GM12878 (cell line): ENCODE data around the gene UGGT1. TPM values are rescaled to one million over a fixed set of nuclear protein-coding genes. Genes with fewer than 3 reads are reported as not detected.

Experiments used
- ATAC-seq: fragments of 200-7000 bp; cut with Tn5 transposase; 3 replicates; pipeline ENCODE4 v1.9.1; 2020; ENCODE audit warnings: mild to moderate bottlenecking, moderate library complexity
- BruUV-seq: library from RNA; stranded (reverse); fragments of 400-500 nt; replicated peaks from 2 replicates; lab custom pipeline; 2021; lab: Mats Ljungman, UMichigan
- CTCF ChIA-PET: fragments of 300-600 bp; sonication (Branson Sonifier 250); formaldehyde crosslinking; extraction: SDS; loops from one replicate; lab custom pipeline; 2021; ENCODE audit warnings: inconsistent platforms; lab: Yijun Ruan, JAX
- POLR2A ChIA-PET: fragments of 350-600 bp; formaldehyde crosslinking; extraction: SDS; loops from one replicate; lab custom pipeline; 2021; ENCODE audit warnings: inconsistent platforms; lab: Charles Lee
- RAD21 ChIA-PET: fragments of 300-600 bp; sonication (Branson Sonifier 250); formaldehyde crosslinking; loops from one replicate; lab custom pipeline; 2023; ENCODE audit warnings: antibody characterized with exemption; ENCODE audit not compliant: unreplicated experiment; lab: Charles Lee
- SMC1A ChIA-PET: fragments of 300-600 bp; sonication (Branson Sonifier 250); formaldehyde crosslinking; loops from one replicate; lab custom pipeline; 2023; ENCODE audit not compliant: unreplicated experiment, uncharacterized antibody; lab: Charles Lee
- DNase-seq: peaks from one replicate; pipeline ENCODE4 v3.0.0-alpha.2; 2011; ENCODE audit warnings: low read depth, low spot score
- FAIRE-seq: peaks from 3 replicates; lab custom pipeline; 2011; peaks lifted over from hg19 to GRCh38; lab: Jason Lieb, UNC
- H2AFZ ChIP-seq: 2 replicates; pipeline ENCODE4 v1.6.0; 2011; ENCODE audit warnings: low read depth, low read length, control low read depth; ENCODE audit not compliant: control insufficient read depth
- H3K27ac ChIP-seq: 2 replicates; pipeline ENCODE4 v1.5.1; 2011; ENCODE audit warnings: control low read depth; ENCODE audit not compliant: control insufficient read depth, insufficient read depth
- H3K27me3 ChIP-seq, 2 experiments: replicated peaks in 1 of 2; 2 replicates each; pipeline versions ENCODE4 v1.6.0 to v1.6.1; 2011; ENCODE audit warnings: low read length in 1 of 2; ENCODE audit not compliant: control insufficient read depth in 2 of 2, insufficient read depth in 2 of 2
- H3K36me3 ChIP-seq, 2 experiments: 2 replicates each; pipeline ENCODE4 v1.5.1; 2011; ENCODE audit warnings: low read length in 1 of 2; ENCODE audit not compliant: control insufficient read depth in 2 of 2, insufficient read depth in 2 of 2
- H3K4me1 ChIP-seq: 2 replicates; pipeline ENCODE4 v1.6.1; 2011; ENCODE audit warnings: mild to moderate bottlenecking, low read length, moderate library complexity, mixed read lengths; ENCODE audit not compliant: control insufficient read depth, insufficient read depth
- H3K4me2 ChIP-seq: 2 replicates; pipeline ENCODE4 v1.6.0; 2011; ENCODE audit warnings: control low read depth; ENCODE audit not compliant: control insufficient read depth, insufficient read depth
- H3K4me3 ChIP-seq: fragments of 200-600 bp; sonication (generic); 2 replicates; pipeline ENCODE4 v1.5.1; 2016
- H3K79me2 ChIP-seq: 2 replicates; pipeline ENCODE4 v1.6.0; 2011; ENCODE audit warnings: low read length; ENCODE audit not compliant: control insufficient read depth, insufficient read depth
- H3K9ac ChIP-seq: 2 replicates; pipeline ENCODE4 v1.8.0; 2011; ENCODE audit warnings: low read length, control low read depth, mixed read lengths; ENCODE audit not compliant: control insufficient read depth, insufficient read depth
- H3K9me3 ChIP-seq: replicated peaks from 3 replicates; pipeline ENCODE4 v1.5.1; 2011; ENCODE audit warnings: mild to moderate bottlenecking, low read length; ENCODE audit not compliant: control insufficient read depth, insufficient read depth
- H4K20me1 ChIP-seq: 2 replicates; pipeline ENCODE4 v1.6.0; 2011; ENCODE audit not compliant: control insufficient read depth, insufficient read depth
- CBX5 ChIP-seq: sonication (generic); IDR thresholded peaks from 2 replicates; pipeline ENCODE4 v1.6.1; 2016; ENCODE audit warnings: low read depth, moderate library complexity, mild to moderate bottlenecking, inconsistent platforms
- CREB1 ChIP-seq: IDR thresholded peaks from 2 replicates; pipeline ENCODE4 v1.6.1; 2012; ENCODE audit warnings: low read depth, mild to moderate bottlenecking, inconsistent platforms
- KDM1A ChIP-seq: fragments of 200-600 bp; sonication (generic); IDR thresholded peaks from 2 replicates; pipeline ENCODE4 v1.6.1; 2016; ENCODE audit warnings: borderline replicate concordance
- MTA2 ChIP-seq: fragments of 450-650 bp; IDR thresholded peaks from 2 replicates; pipeline ENCODE4 v1.6.1; 2016; ENCODE audit warnings: low read depth, mild to moderate bottlenecking, moderate library complexity
- MYB ChIP-seq: fragments of 150-350 bp; IDR thresholded peaks from 2 replicates; pipeline ENCODE4 v1.6.1; 2014; ENCODE audit warnings: mild to moderate bottlenecking, low read depth, low read length, borderline replicate concordance
- SPI1 ChIP-seq: IDR thresholded peaks from 2 replicates; pipeline ENCODE4 v1.6.1; 2011; ENCODE audit warnings: low read depth, mild to moderate bottlenecking, low read length, moderate library complexity, borderline replicate concordance; ENCODE audit not compliant: insufficient read depth
- SUPT20H ChIP-seq: IDR thresholded peaks from 2 replicates; pipeline ENCODE4 v1.6.1; 2011; ENCODE audit warnings: low read depth, mild to moderate bottlenecking, low read length, moderate library complexity, borderline replicate concordance; ENCODE audit not compliant: control insufficient read depth
- SUZ12 ChIP-seq: fragments of 200-600 bp; sonication (generic); IDR thresholded peaks from one replicate; pipeline ENCODE4 v1.6.1; 2018; ENCODE audit warnings: antibody characterized with exemption, mild to moderate bottlenecking; ENCODE audit not compliant: unreplicated experiment
- TCF3 ChIP-seq: IDR thresholded peaks from 2 replicates; pipeline ENCODE4 v1.6.1; 2012; ENCODE audit warnings: low read depth, mild to moderate bottlenecking, low read length, borderline replicate concordance; ENCODE audit not compliant: insufficient read depth
- WRNIP1 ChIP-seq: IDR thresholded peaks from 2 replicates; pipeline ENCODE4 v1.6.1; 2011; ENCODE audit warnings: low read depth, low read length, improper control_type of control experiment, borderline replicate concordance
- WGBS: methylation state at CpG from one replicate; pipeline ENCODE4 v1.1.6; 2016; ENCODE audit warnings: low lambda C conversion rate; ENCODE audit not compliant: insufficient replicate concordance, insufficient coverage; ENCODE audit errors: missing lambda C conversion rate; 5-methylcytosine and 5-hydroxymethylcytosine counted together
- in situ Hi-C: fragments of 300-500 bp; cut with MboI; formaldehyde crosslinking; loops from 9 replicates; pipeline ENCODE4 v1.14.3; 2018; ENCODE audit warnings: mixed read lengths
- intact Hi-C: fragments of 100-400 bp; cut with micrococcal nuclease; formaldehyde crosslinking; loops from one replicate; pipeline ENCODE4 v1.14.2; 2022; ENCODE audit not compliant: unreplicated experiment
- polyA plus RNA-seq, 11 experiments: library from polyadenylated mRNA; depleted of rRNA in 4 of 11; unstranded in 6 of 11; stranded (reverse) in 5 of 11; fragments of >200 nt; fragmentation: Nextera tagmentation in 4 of 11; fragmentation: Illumina TruSeq in 1 of 11; extraction: Ambion mirVana in 4 of 11; extraction: Trizol in 1 of 11; gene quantifications; 1 replicate in 1 of 11; 2 replicates in 10 of 11; pipeline versions ENCODE4 v1.2.1 to v1.2.3, GENCODE V29; 2011 to 2016; ENCODE audit warnings: inconsistent platforms in 2 of 11, missing spikeins in 2 of 11, low read depth in 1 of 11
- total RNA-seq, 4 experiments: library from RNA; depleted of rRNA in 3 of 4; stranded (reverse); fragments of >200 nt in 3 of 4; fragmentation: Illumina TruSeq in 1 of 4; extraction: Trizol in 1 of 4; gene quantifications; 2 replicates each; pipeline versions ENCODE4 v1.2.1 to v1.2.3, GENCODE V29; 2013 to 2021
- TF ChIP-seq, protein P1 (sequence below): fragments of 450-650 bp; IDR thresholded peaks from 2 replicates; pipeline ENCODE4 v1.6.1; 2017; ENCODE audit warnings: mild to moderate bottlenecking, moderate library complexity
- TF ChIP-seq, protein P2 (sequence below): fragments of 450-650 bp; IDR thresholded peaks from 2 replicates; pipeline ENCODE4 v1.6.1; 2017; ENCODE audit warnings: borderline replicate concordance
- TF ChIP-seq, protein P3 (sequence below): fragments of 450-650 bp; IDR thresholded peaks from 2 replicates; pipeline ENCODE4 v1.6.1; 2017; ENCODE audit warnings: mild to moderate bottlenecking
- TF ChIP-seq, protein P4 (sequence below): IDR thresholded peaks from 2 replicates; pipeline ENCODE4 v1.6.1; 2011; ENCODE audit warnings: mild to moderate bottlenecking, low read depth, low read length, moderate library complexity; ENCODE audit not compliant: insufficient replicate concordance

The UGGT1 gene
- total and polyA plus RNA-seq, 10 of the 15 experiments (the other 5 are each of a cell fraction or from before 2014, with no cell fraction given) = 4.1 to 49.8 (median 28.5) TPM

DNA sequence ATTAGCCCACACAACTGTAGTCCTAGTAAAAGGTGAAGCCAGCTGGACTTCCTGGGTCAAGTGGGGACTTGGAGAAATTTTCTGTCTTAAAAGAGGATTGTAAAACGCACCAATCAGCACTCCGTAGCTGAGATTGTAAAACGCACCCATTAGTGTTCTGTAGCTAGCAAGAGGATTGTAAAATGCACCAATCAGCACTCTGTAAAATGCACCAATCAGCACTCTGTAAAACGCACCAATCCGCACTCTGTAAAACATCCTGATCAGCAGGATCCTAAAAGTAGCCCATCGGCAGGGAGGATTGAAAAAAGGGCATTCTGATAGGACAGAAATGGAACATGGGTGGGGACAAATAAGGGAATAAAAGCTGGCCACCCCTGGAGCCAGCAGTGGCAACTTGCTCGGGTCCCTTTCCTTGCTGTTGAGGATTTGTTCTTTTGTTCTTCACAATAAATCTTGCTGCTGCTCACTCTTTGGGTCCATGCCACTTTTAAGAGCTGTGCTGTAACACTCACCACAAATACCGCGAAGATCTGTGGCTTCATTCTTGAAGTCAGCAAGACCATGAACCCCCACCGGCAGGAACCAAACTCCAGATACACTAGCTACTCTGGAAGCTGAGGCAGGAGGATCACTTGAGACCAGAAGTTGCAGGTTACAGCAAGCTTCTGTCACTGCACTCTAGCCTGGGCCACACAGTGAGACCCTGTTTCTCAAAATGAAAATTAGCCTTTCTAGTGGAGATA lies 125.1 kb downstream of the UGGT1 start:
- RAD21 ChIA-PET = no interaction called here
- Histone ChIP-seq H3K36me3 (no peaks in the 10 kb centered on the region), H3K4me1 (no peaks in the 10 kb centered on the region), H3K27me3 (no peaks in the 10 kb centered on the region; a peak in 2 of 4 replicates), H3K4me2 (no peak overlapping the region), H3K79me2 (no peaks in the 10 kb centered on the region), H4K20me1 (no peaks in the 10 kb centered on the region), H2AFZ (no peak overlapping the region), H3K9me3 (no peaks in the 10 kb centered on the region), H3K4me3 (no peak overlapping the region), H3K9ac (no peak overlapping the region), H3K27ac (no peak overlapping the region)
- in situ Hi-C loops (no loop called here), intact Hi-C loops (no loop called here)
- SMC1A ChIA-PET = no interaction called here
- 36% methylated on average over 10 of the region's 10 CpGs for WGBS
- ATAC-seq = no peak
- DNase-seq = no peak
- CTCF ChIA-PET = no interaction called here
- FAIRE-seq = no peak
- TF ChIP-seq TCF3 (no peak), SUPT20H (no peak), CREB1 (no peak), CBX5 (no peak), SUZ12 (no peak), WRNIP1 (no peak), MTA2 (no peak), KDM1A (no peak), MYB (no peak), SPI1 (no peak)
- TF ChIP-seq, protein P1, sequence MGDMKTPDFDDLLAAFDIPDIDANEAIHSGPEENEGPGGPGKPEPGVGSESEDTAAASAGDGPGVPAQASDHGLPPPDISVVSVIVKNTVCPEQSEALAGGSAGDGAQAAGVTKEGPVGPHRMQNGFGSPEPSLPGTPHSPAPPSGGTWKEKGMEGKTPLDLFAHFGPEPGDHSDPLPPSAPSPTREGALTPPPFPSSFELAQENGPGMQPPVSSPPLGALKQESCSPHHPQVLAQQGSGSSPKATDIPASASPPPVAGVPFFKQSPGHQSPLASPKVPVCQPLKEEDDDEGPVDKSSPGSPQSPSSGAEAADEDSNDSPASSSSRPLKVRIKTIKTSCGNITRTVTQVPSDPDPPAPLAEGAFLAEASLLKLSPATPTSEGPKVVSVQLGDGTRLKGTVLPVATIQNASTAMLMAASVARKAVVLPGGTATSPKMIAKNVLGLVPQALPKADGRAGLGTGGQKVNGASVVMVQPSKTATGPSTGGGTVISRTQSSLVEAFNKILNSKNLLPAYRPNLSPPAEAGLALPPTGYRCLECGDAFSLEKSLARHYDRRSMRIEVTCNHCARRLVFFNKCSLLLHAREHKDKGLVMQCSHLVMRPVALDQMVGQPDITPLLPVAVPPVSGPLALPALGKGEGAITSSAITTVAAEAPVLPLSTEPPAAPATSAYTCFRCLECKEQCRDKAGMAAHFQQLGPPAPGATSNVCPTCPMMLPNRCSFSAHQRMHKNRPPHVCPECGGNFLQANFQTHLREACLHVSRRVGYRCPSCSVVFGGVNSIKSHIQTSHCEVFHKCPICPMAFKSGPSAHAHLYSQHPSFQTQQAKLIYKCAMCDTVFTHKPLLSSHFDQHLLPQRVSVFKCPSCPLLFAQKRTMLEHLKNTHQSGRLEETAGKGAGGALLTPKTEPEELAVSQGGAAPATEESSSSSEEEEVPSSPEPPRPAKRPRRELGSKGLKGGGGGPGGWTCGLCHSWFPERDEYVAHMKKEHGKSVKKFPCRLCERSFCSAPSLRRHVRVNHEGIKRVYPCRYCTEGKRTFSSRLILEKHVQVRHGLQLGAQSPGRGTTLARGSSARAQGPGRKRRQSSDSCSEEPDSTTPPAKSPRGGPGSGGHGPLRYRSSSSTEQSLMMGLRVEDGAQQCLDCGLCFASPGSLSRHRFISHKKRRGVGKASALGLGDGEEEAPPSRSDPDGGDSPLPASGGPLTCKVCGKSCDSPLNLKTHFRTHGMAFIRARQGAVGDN = no peak
- TF ChIP-seq, protein P2, sequence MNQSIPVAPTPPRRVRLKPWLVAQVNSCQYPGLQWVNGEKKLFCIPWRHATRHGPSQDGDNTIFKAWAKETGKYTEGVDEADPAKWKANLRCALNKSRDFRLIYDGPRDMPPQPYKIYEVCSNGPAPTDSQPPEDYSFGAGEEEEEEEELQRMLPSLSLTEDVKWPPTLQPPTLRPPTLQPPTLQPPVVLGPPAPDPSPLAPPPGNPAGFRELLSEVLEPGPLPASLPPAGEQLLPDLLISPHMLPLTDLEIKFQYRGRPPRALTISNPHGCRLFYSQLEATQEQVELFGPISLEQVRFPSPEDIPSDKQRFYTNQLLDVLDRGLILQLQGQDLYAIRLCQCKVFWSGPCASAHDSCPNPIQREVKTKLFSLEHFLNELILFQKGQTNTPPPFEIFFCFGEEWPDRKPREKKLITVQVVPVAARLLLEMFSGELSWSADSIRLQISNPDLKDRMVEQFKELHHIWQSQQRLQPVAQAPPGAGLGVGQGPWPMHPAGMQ = no peak
- TF ChIP-seq, protein P3, sequence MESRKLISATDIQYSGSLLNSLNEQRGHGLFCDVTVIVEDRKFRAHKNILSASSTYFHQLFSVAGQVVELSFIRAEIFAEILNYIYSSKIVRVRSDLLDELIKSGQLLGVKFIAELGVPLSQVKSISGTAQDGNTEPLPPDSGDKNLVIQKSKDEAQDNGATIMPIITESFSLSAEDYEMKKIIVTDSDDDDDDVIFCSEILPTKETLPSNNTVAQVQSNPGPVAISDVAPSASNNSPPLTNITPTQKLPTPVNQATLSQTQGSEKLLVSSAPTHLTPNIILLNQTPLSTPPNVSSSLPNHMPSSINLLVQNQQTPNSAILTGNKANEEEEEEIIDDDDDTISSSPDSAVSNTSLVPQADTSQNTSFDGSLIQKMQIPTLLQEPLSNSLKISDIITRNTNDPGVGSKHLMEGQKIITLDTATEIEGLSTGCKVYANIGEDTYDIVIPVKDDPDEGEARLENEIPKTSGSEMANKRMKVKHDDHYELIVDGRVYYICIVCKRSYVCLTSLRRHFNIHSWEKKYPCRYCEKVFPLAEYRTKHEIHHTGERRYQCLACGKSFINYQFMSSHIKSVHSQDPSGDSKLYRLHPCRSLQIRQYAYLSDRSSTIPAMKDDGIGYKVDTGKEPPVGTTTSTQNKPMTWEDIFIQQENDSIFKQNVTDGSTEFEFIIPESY = no peak
- TF ChIP-seq, protein P4, sequence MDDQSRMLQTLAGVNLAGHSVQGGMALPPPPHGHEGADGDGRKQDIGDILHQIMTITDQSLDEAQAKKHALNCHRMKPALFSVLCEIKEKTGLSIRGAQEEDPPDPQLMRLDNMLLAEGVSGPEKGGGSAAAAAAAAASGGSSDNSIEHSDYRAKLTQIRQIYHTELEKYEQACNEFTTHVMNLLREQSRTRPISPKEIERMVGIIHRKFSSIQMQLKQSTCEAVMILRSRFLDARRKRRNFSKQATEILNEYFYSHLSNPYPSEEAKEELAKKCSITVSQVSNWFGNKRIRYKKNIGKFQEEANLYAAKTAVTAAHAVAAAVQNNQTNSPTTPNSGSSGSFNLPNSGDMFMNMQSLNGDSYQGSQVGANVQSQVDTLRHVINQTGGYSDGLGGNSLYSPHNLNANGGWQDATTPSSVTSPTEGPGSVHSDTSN = no peak
- POLR2A ChIA-PET = no interaction called here
- BruUV-seq = no TSS peak
